H1 (cell line): ENCODE data around the gene SLC2A4RG.

ENCODE experiments used
- BCL11A ChIP-seq, 2 experiments: IDR thresholded peaks; one replicate each; pipeline ENCODE4 v1.6.1; 2011; ENCODE audit warnings: low read depth in 2 of 2, low read length in 2 of 2, mild to moderate bottlenecking in 2 of 2
- CTCF ChIP-seq, 3 experiments: IDR thresholded peaks; 1 replicate in 2 of 3; 2 replicates in 1 of 3; pipeline versions ENCODE4 v1.5.1 to v1.6.1; 2011; ENCODE audit warnings: low read length in 3 of 3, mild to moderate bottlenecking in 3 of 3, inconsistent platforms in 2 of 3, low read depth in 1 of 3, moderate library complexity in 1 of 3; ENCODE audit not compliant: insufficient read depth in 1 of 3; ENCODE audit errors: control extremely low read depth in 1 of 3
- E2F6 ChIP-seq: IDR thresholded peaks from 2 replicates; pipeline ENCODE4 v1.6.1; 2012; ENCODE audit warnings: inconsistent platforms
- EZH2 ChIP-seq: fragments of 200-600 bp; sonication (generic); IDR thresholded peaks from 2 replicates; pipeline ENCODE4 v1.7.1; 2012; ENCODE audit warnings: low read depth, mild to moderate bottlenecking, moderate library complexity, low read length, inconsistent platforms; ENCODE audit not compliant: severe bottlenecking
- POLR2A ChIP-seq, 2 experiments: IDR thresholded peaks; 1 replicate in 1 of 2; 2 replicates in 1 of 2; pipeline ENCODE4 v1.6.1; 2011; ENCODE audit warnings: low read depth in 2 of 2, low read length in 2 of 2, mild to moderate bottlenecking in 2 of 2; ENCODE audit errors: control extremely low read depth in 1 of 2
- SP1 ChIP-seq: IDR thresholded peaks from 2 replicates; pipeline ENCODE4 v1.6.1; 2011; ENCODE audit warnings: low read depth, low read length
- TAF1 ChIP-seq: IDR thresholded peaks from 2 replicates; pipeline ENCODE4 v1.6.1; 2011; ENCODE audit warnings: mild to moderate bottlenecking, low read depth, low read length
- USF2 ChIP-seq: IDR thresholded peaks from 2 replicates; pipeline ENCODE4 v1.6.1; 2011; ENCODE audit warnings: low read length, improper control_type of control experiment

- TF ChIP-seq CTCF (IDR thresholded peaks at IDR 0.05; ENCODE audit: control extremely low read depth in 1 of 3, insufficient read depth in 1 of 3, low read depth in 1 of 3, low read length in 3 of 3) (no peak), POLR2A (IDR thresholded peaks at IDR 0.05; ENCODE audit: control extremely low read depth in 1 of 2, low read depth in 2 of 2, low read length in 2 of 2) (no peak), BCL11A (IDR thresholded peaks at IDR 0.05; ENCODE audit: low read depth in 2 of 2, low read length in 2 of 2) (no peak), USF2 (no peak), EZH2 (no peak), TAF1 (no peak), SP1 (no peak), E2F6 (no peak)
Measured at GRCh38 chr20:63771046-63771707, 31.6 kb downstream of the SLC2A4RG start.
